ENCODE measurements around the gene ZNF205. TPM values are rescaled to one million over a fixed set of nuclear protein-coding genes. Genes with fewer than 3 reads are reported as not detected.
"Not testable (repeated sequence)": the region's sequence is repeated elsewhere in the genome, so short reads cannot be mapped to it uniquely, and the experiment has no call there.

The ZNF205 gene
- total RNA-seq, 1 donor from 2014 or later, result 14.8 TPM

DNA sequence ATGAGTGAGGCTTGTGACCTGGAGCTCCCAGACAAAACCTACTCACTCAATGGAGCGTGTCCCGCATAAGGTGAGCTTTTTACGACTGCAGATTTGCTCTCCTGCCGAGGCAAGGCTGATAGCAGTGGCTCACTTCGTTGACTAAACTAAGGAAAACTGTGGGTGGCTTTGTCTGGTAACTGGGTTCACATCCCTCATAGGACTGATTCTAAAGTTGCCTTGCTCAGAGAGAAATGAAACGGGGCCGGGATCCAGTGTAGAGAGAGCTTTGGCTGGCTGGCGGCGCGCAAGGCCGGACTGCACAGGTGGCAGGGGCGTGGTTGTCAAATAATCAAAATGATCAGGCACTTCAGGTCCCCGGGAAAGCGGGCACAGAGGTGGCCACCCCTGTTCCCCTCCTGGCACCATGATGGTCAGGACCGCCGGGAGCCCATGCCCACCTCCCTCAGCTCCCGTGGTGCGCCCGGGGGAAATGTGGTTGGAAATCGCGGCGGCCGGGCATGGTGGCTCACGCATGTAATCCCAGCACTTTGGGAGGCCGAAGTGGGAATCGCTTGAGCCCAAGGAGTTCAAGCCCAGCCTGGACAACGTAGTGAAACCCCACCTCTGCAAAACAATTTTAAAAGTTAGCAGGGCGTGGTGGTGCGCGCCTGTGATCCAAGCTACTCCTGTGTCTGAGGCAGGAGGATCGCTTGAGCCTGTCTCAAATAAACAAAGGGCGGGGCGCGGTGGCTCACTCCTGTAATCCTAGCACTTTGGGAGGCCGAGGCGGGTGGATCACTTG lies 49.0 kb downstream of the ZNF205 start:
- Mint-ChIP-seq H3K27ac (ENCODE audit: unreplicated experiment) (no peak overlapping the region), H3K4me3 (ENCODE audit: unreplicated experiment) (peak overlapping the region; percentile 44), H3K4me1 (ENCODE audit: unreplicated experiment) (peaks cover 26% of the 10 kb centered on the region), H3K36me3 (ENCODE audit: unreplicated experiment) (no peaks in the 10 kb centered on the region), H3K27me3 (ENCODE audit: unreplicated experiment) (no peaks in the 10 kb centered on the region), H3K9me3 (ENCODE audit: unreplicated experiment) (no peaks in the 10 kb centered on the region)
- no peak for DNase-seq (ENCODE audit: extremely low spot score, unreplicated experiment)
- TF ChIP-seq, protein P1, sequence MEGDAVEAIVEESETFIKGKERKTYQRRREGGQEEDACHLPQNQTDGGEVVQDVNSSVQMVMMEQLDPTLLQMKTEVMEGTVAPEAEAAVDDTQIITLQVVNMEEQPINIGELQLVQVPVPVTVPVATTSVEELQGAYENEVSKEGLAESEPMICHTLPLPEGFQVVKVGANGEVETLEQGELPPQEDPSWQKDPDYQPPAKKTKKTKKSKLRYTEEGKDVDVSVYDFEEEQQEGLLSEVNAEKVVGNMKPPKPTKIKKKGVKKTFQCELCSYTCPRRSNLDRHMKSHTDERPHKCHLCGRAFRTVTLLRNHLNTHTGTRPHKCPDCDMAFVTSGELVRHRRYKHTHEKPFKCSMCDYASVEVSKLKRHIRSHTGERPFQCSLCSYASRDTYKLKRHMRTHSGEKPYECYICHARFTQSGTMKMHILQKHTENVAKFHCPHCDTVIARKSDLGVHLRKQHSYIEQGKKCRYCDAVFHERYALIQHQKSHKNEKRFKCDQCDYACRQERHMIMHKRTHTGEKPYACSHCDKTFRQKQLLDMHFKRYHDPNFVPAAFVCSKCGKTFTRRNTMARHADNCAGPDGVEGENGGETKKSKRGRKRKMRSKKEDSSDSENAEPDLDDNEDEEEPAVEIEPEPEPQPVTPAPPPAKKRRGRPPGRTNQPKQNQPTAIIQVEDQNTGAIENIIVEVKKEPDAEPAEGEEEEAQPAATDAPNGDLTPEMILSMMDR (IDR thresholded peaks at IDR 0.05), result no peak

DNA sequence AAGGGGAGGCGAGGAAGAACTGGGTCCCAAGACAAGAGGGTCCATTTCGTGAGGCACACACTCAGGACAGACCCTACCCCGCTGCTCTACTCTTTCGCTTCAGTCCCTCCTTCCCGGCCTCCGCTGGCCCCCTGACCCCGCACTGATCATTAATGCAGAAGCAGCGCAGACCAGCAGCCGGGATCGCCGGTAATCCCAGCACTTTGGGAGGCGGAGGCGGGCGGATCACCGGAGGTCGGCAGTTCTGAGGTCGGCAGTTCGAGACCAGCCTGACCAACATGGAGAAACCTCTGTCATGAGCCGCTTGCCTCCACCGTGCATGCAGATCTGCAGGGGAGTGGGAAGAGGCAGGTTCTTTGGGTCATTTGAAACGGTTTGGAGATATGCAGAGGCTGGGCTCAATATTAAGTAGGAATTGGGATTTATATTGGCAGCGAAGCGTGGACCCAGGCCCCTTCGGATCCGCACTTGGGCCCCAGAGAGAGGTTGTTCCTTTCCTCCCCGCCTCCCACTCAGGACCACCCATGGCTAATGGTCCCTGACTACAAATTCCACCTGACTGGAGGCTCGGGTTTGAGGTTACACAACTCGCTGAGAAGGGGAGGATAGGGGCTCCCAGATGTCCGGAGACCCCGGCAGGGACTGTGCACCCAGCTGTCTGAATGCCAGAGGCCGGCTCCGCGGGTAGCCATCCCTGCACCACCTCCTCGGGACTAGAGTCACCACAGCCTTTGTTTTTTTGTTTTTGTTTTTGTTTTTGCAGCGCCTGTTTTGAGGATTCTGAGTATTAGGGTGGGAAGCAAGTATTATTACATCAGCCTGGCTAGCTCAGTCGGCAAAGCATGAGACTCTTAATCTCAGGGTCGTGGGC lies 52.0 kb downstream of the ZNF205 start:
- no peak for DNase-seq (ENCODE audit: extremely low spot score, unreplicated experiment)
- H3K36me3 Mint-ChIP-seq (ENCODE audit: unreplicated experiment), result no peaks in the 10 kb centered on the region
- no peaks in the 10 kb centered on the region for H3K9me3 Mint-ChIP-seq (ENCODE audit: unreplicated experiment)
- peaks cover 9% of the 10 kb centered on the region for H3K4me1 Mint-ChIP-seq (ENCODE audit: unreplicated experiment)
- H3K27me3 Mint-ChIP-seq (ENCODE audit: unreplicated experiment), result no peaks in the 10 kb centered on the region
- H3K4me3 Mint-ChIP-seq (ENCODE audit: unreplicated experiment), result no peak overlapping the region
- TF ChIP-seq, protein P1 (IDR thresholded peaks at IDR 0.05), result no peak
- no peak overlapping the region for H3K27ac Mint-ChIP-seq (ENCODE audit: unreplicated experiment)

DNA sequence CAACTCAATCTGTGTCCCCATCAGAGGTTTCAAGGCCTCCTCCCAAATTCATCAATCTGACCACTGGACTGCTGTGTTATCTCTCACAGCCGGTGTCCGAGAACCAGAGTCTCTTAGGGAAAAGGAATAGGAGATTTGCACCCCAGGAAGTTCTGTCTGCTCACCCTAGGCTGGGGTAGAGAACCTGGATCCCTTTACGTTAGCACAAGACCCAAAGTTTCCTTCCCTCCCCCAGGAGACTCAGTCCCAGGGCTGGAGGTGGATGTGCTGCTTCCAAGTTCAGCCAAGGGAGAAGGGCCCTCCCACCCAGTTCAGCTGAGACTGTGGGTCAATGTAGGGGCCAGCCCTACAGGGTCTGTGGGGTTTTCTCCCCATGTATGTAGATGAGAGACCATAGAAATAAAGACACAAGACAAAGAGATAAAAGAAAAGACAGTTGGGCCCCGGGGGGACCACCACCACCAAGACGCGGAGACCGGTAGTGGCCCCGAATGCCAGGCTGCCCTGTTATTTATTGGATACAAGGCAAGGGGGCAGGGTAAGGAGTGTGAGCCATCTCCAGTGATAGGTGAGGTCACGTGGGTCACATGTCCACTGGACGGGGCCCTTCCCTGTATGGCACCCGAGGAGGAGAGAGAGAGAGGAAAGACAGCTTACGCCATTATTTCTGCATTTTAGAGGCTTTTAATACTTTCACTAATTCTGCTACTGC lies 52.9 kb downstream of the ZNF205 start:
- Mint-ChIP-seq H3K27me3 (ENCODE audit: unreplicated experiment) (no peaks in the 10 kb centered on the region), H3K36me3 (ENCODE audit: unreplicated experiment) (no peaks in the 10 kb centered on the region), H3K9me3 (ENCODE audit: unreplicated experiment) (no peaks in the 10 kb centered on the region), H3K4me3 (ENCODE audit: unreplicated experiment) (no peak overlapping the region), H3K27ac (ENCODE audit: unreplicated experiment) (peak overlapping the region; percentile 54), H3K4me1 (ENCODE audit: unreplicated experiment) (peaks cover 8% of the 10 kb centered on the region)
- TF ChIP-seq, protein P1 (IDR thresholded peaks at IDR 0.05), result no peak
- DNase-seq (ENCODE audit: extremely low spot score, unreplicated experiment), result no peak

DNA sequence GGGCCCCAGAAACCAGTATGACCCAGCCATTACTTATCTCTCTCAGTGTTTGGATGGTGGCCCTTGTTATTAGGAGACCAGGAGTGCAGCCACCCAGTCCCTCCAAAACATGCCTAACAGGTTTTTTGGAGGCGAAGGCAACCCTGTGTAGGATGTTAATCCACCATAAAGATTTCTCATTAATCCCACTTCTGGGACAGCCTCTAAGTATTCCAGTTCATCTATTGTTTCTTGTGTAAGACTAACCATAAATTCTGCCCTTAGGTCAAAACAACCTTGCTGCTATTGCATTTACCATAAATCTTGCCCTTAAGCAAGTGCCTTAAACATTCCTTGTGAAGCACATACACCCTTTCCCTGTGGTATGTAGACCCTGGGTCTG lies 54.1 kb downstream of the ZNF205 start:
- no peak overlapping the region for H3K4me3 Mint-ChIP-seq (ENCODE audit: unreplicated experiment)
- DNase-seq (ENCODE audit: extremely low spot score, unreplicated experiment), result no peak
- TF ChIP-seq, protein P1 (IDR thresholded peaks at IDR 0.05), result no peak
- H3K27ac Mint-ChIP-seq (ENCODE audit: unreplicated experiment), result no peak overlapping the region
- H3K36me3 Mint-ChIP-seq (ENCODE audit: unreplicated experiment), result no peaks in the 10 kb centered on the region
- H3K4me1 Mint-ChIP-seq (ENCODE audit: unreplicated experiment), result peaks cover 5% of the 10 kb centered on the region
- no peaks in the 10 kb centered on the region for H3K9me3 Mint-ChIP-seq (ENCODE audit: unreplicated experiment)
- H3K27me3 Mint-ChIP-seq (ENCODE audit: unreplicated experiment), result peaks cover 5% of the 10 kb centered on the region

DNA sequence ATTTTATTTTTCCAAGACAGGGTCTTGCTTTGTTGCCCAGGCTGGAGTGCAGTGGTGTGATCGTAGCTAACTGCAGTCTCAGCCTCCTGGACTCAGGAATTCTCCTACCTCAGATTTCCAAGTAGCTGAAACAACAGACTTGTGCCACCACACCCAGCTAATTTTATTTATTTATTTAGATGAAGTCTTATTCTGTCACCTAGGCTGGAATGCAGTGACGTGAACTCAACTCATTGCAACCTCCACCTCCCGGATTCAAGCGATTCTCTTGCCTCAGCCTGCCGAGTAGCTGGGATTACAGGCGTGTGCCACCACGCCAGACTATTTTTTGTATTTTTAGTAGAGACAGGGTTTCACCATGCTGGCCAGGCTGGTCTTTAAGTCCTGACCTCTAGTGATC lies 56.3 kb downstream of the ZNF205 start:
- H3K27me3 Mint-ChIP-seq (ENCODE audit: unreplicated experiment), result peaks cover 15% of the 10 kb centered on the region
- not testable (repeated sequence) for H3K27ac Mint-ChIP-seq (ENCODE audit: unreplicated experiment); H3K4me3 Mint-ChIP-seq (ENCODE audit: unreplicated experiment); DNase-seq (ENCODE audit: extremely low spot score, unreplicated experiment); H3K36me3 Mint-ChIP-seq (ENCODE audit: unreplicated experiment); H3K9me3 Mint-ChIP-seq (ENCODE audit: unreplicated experiment); H3K4me1 Mint-ChIP-seq (ENCODE audit: unreplicated experiment)

Other genes with a start within 250 kb of the ZNF205 start
- 49.6 and 54.0 TPM in 2 replicates for gene FLYWCH2, start 229.4 kb upstream of the ZNF205 start, total RNA-seq
- 38.9 and 46.4 TPM in 2 replicates for gene FLYWCH1, start 200.7 kb upstream of the ZNF205 start, total RNA-seq
- gene KREMEN2, start 148.3 kb upstream of the ZNF205 start, total RNA-seq, result not detected in 2 replicates
- gene PAQR4, start 143.2 kb upstream of the ZNF205 start, total RNA-seq, result 8.4 and 11.9 TPM in 2 replicates
- gene PKMYT1, start 132.1 kb upstream of the ZNF205 start, total RNA-seq, result 10.4 and 14.0 TPM in 2 replicates
- gene CLDN9, start 99.7 kb upstream of the ZNF205 start, total RNA-seq, result not detected in 2 replicates
- gene CLDN6, start 94.4 kb upstream of the ZNF205 start, total RNA-seq, result 0.32 TPM in 1 of 2 replicates, not detected in the other
- gene TNFRSF12A, start 92.2 kb upstream of the ZNF205 start, total RNA-seq, result 71.3 and 72.4 TPM in 2 replicates
- 133 and 139 TPM in 2 replicates for gene HCFC1R1, start 88.6 kb upstream of the ZNF205 start, total RNA-seq
- gene THOC6, start 88.6 kb upstream of the ZNF205 start, total RNA-seq, result 36.6 and 40.1 TPM in 2 replicates
- not detected in 2 replicates for gene BICDL2, start 75.6 kb upstream of the ZNF205 start, total RNA-seq
- 3.0 and 3.6 TPM in 2 replicates for gene MMP25, start 66.0 kb upstream of the ZNF205 start, total RNA-seq
- 8.8 and 13.2 TPM in 2 replicates for gene IL32, start 46.9 kb upstream of the ZNF205 start, total RNA-seq
- not detected in 2 replicates for gene ZSCAN10, start 13.3 kb upstream of the ZNF205 start, total RNA-seq
- gene ZNF213, start 22.4 kb downstream of the ZNF205 start, total RNA-seq, result 13.4 and 14.3 TPM in 2 replicates
- not detected in 2 replicates for gene OR1F1, start 75.6 kb downstream of the ZNF205 start, total RNA-seq
- gene ZNF200, start 122.6 kb downstream of the ZNF205 start, total RNA-seq, result 9.0 and 9.1 TPM in 2 replicates
- not detected in 2 replicates for gene MEFV, start 144.0 kb downstream of the ZNF205 start, total RNA-seq
- gene ZNF263, start 170.9 kb downstream of the ZNF205 start, total RNA-seq, result 30.4 and 33.2 TPM in 2 replicates
- 8.2 and 10.0 TPM in 2 replicates for gene TIGD7, start 192.8 kb downstream of the ZNF205 start, total RNA-seq
- gene ZNF75A, start 192.9 kb downstream of the ZNF205 start, total RNA-seq, result 24.2 and 26.2 TPM in 2 replicates
- gene OR2C1, start 243.3 kb downstream of the ZNF205 start, total RNA-seq, result not detected in 2 replicates